SU-DHL-6 (cell line): ENCODE data around the gene COL20A1.

ENCODE experiments used
- H2AFZ ChIP-seq: fragments of 200-600 bp; sonication (generic); 2 replicates; pipeline ENCODE4 v1.6.1; 2014; ENCODE audit warnings: low read depth, mild to moderate bottlenecking, moderate library complexity, mixed read lengths, antibody characterized with exemption, low read length; ENCODE audit not compliant: severe bottlenecking
- H3F3A ChIP-seq: fragments of 200-600 bp; shearing (Covaris generic); 2 replicates; pipeline ENCODE4 v1.6.0; 2016; ENCODE audit warnings: antibody characterized with exemption, mild to moderate bottlenecking; ENCODE audit not compliant: insufficient read depth
- H3K27ac ChIP-seq: fragments of 200-600 bp; sonication (generic); 2 replicates; pipeline ENCODE4 v1.5.1; 2016; ENCODE audit warnings: low read depth, mild to moderate bottlenecking, low read length, moderate library complexity, mixed read lengths
- H3K27me3 ChIP-seq: fragments of 200-600 bp; sonication (generic), shearing (Covaris generic); 2 replicates; pipeline ENCODE4 v1.6.0; 2014; ENCODE audit warnings: mild to moderate bottlenecking, low read length
- H3K36me3 ChIP-seq: fragments of 200-600 bp; sonication (generic); 2 replicates; pipeline ENCODE4 v1.6.1; 2014; ENCODE audit warnings: mild to moderate bottlenecking, low read length, mixed read lengths
- H3K4me2 ChIP-seq: fragments of 300-600, 200-600 bp; shearing (Covaris generic), sonication (generic); 2 replicates; pipeline ENCODE4 v1.6.0; 2014; ENCODE audit warnings: low read length, low read depth, mild to moderate bottlenecking; ENCODE audit not compliant: poor library complexity, severe bottlenecking
- H3K4me3 ChIP-seq: fragments of 200-600 bp; sonication (generic); 2 replicates; pipeline ENCODE4 v1.5.1; 2014; ENCODE audit warnings: antibody characterized with exemption, low read length, mild to moderate bottlenecking, mixed read lengths; ENCODE audit not compliant: insufficient read depth, poor library complexity, severe bottlenecking
- H3K79me2 ChIP-seq: fragments of 200-600 bp; sonication (generic); 2 replicates; pipeline ENCODE4 v1.6.1; 2014; ENCODE audit warnings: mild to moderate bottlenecking, low read length, moderate library complexity; ENCODE audit not compliant: insufficient read depth
- H3K9ac ChIP-seq: fragments of 200-600 bp; sonication (generic); 2 replicates; pipeline ENCODE4 v1.7.0; 2014; ENCODE audit warnings: mild to moderate bottlenecking, low read length
- H3K9me2 ChIP-seq: fragments of 200-600 bp; sonication (generic); replicated peaks from 2 replicates; pipeline ENCODE4 v1.6.1; 2014; ENCODE audit warnings: low read length; ENCODE audit not compliant: insufficient read depth
- H3K9me3 ChIP-seq: fragments of 200-600 bp; sonication (generic); 2 replicates; pipeline ENCODE4 v1.6.1; 2014; ENCODE audit warnings: low read length, mixed read lengths; ENCODE audit not compliant: insufficient read depth
- H4K20me1 ChIP-seq: fragments of 200-600 bp; sonication (generic); 2 replicates; pipeline ENCODE4 v1.6.1; 2014; ENCODE audit warnings: low read depth, mild to moderate bottlenecking, antibody characterized with exemption, low read length, moderate library complexity, mixed read lengths
- CTCF ChIP-seq: fragments of 200-600 bp; sonication (generic); IDR thresholded peaks from one replicate; pipeline ENCODE4 v1.5.1; 2017; ENCODE audit warnings: antibody characterized with exemption, mild to moderate bottlenecking, low read length, moderate library complexity; ENCODE audit not compliant: insufficient read depth, poor library complexity, severe bottlenecking
- EZH2phosphoT487 ChIP-seq: fragments of 200-600 bp; sonication (generic), shearing (Covaris generic); conservative IDR thresholded peaks from 2 replicates; pipeline ENCODE4 v1.6.1; 2018; ENCODE audit warnings: mild to moderate bottlenecking, antibody characterized with exemption, low read length, moderate library complexity, mixed read lengths

Gene COL20A1

GRCh38 chr20:63374504-63374903 is 81.5 kb downstream of the COL20A1 start:
- Histone ChIP-seq H3K27ac (no peak overlapping the region), H3K9ac (no peak overlapping the region), H3K4me2 (no peak overlapping the region), H2AFZ (no peak overlapping the region), H3F3A (no peaks in the 10 kb centered on the region), H4K20me1 (no peaks in the 10 kb centered on the region), H3K4me3 (no peak overlapping the region), H3K27me3 (no peaks in the 10 kb centered on the region), H3K36me3 (no peaks in the 10 kb centered on the region), H3K9me2 (no peaks in the 10 kb centered on the region), H3K79me2 (no peaks in the 10 kb centered on the region), H3K9me3 (no peaks in the 10 kb centered on the region)
- TF ChIP-seq EZH2phosphoT487 (no peak), CTCF (no peak)

GRCh38 chr20:63375438-63375837 is 82.5 kb downstream of the COL20A1 start:
- Histone ChIP-seq H4K20me1 (no peaks in the 10 kb centered on the region), H2AFZ (no peak overlapping the region), H3K9me3 (no peaks in the 10 kb centered on the region), H3K79me2 (no peaks in the 10 kb centered on the region), H3K36me3 (no peaks in the 10 kb centered on the region), H3K27me3 (no peaks in the 10 kb centered on the region), H3K9ac (no peak overlapping the region), H3K27ac (no peak overlapping the region), H3K4me2 (no peak overlapping the region), H3K9me2 (no peaks in the 10 kb centered on the region), H3F3A (no peaks in the 10 kb centered on the region), H3K4me3 (no peak overlapping the region)
- TF ChIP-seq CTCF, result no peak
- no peak for TF ChIP-seq EZH2phosphoT487

GRCh38 chr20:63376283-63377250 is 83.6 kb downstream of the COL20A1 start:
- no peak overlapping the region for H3K27ac ChIP-seq
- TF ChIP-seq CTCF (no peak), EZH2phosphoT487 (no peak)
- no peak overlapping the region for H3K4me3 ChIP-seq
- no peaks in the 10 kb centered on the region for H3K79me2 ChIP-seq
- H4K20me1 ChIP-seq, result no peaks in the 10 kb centered on the region
- no peaks in the 10 kb centered on the region for H3K27me3 ChIP-seq
- no peaks in the 10 kb centered on the region for H3K9me3 ChIP-seq
- H3F3A ChIP-seq, result no peaks in the 10 kb centered on the region
- H3K36me3 ChIP-seq, result no peaks in the 10 kb centered on the region
- H3K9me2 ChIP-seq, result no peaks in the 10 kb centered on the region
- H2AFZ ChIP-seq, result no peak overlapping the region
- H3K4me2 ChIP-seq, result no peak overlapping the region
- H3K9ac ChIP-seq, result no peak overlapping the region
